GM12878 (cell line): ENCODE measurements around the gene SH2D7. TPM values are rescaled to one million over a fixed set of nuclear protein-coding genes. Genes with fewer than 3 reads are reported as not detected.

Experiments
- ATAC-seq: fragments of 200-7000 bp; cut with Tn5 transposase; 3 replicates; pipeline ENCODE4 v1.9.1; 2020; ENCODE audit warnings: mild to moderate bottlenecking, moderate library complexity
- BruUV-seq: library from RNA; stranded (reverse); fragments of 400-500 nt; replicated peaks from 2 replicates; lab custom pipeline; 2021; lab: Mats Ljungman, UMichigan
- CTCF ChIA-PET: fragments of 300-600 bp; sonication (Branson Sonifier 250); formaldehyde crosslinking; extraction: SDS; loops from one replicate; lab custom pipeline; 2021; ENCODE audit warnings: inconsistent platforms; lab: Yijun Ruan, JAX
- POLR2A ChIA-PET: fragments of 350-600 bp; formaldehyde crosslinking; extraction: SDS; loops from one replicate; lab custom pipeline; 2021; ENCODE audit warnings: inconsistent platforms; lab: Charles Lee
- RAD21 ChIA-PET: fragments of 300-600 bp; sonication (Branson Sonifier 250); formaldehyde crosslinking; loops from one replicate; lab custom pipeline; 2023; ENCODE audit warnings: antibody characterized with exemption; ENCODE audit not compliant: unreplicated experiment; lab: Charles Lee
- SMC1A ChIA-PET: fragments of 300-600 bp; sonication (Branson Sonifier 250); formaldehyde crosslinking; loops from one replicate; lab custom pipeline; 2023; ENCODE audit not compliant: unreplicated experiment, uncharacterized antibody; lab: Charles Lee
- DNase-seq: peaks from one replicate; pipeline ENCODE4 v3.0.0-alpha.2; 2011; ENCODE audit warnings: low read depth, low spot score
- FAIRE-seq: peaks from 3 replicates; lab custom pipeline; 2011; peaks lifted over from hg19 to GRCh38; lab: Jason Lieb, UNC
- H2AFZ ChIP-seq: 2 replicates; pipeline ENCODE4 v1.6.0; 2011; ENCODE audit warnings: low read depth, low read length, control low read depth; ENCODE audit not compliant: control insufficient read depth
- H3K27ac ChIP-seq: 2 replicates; pipeline ENCODE4 v1.5.1; 2011; ENCODE audit warnings: control low read depth; ENCODE audit not compliant: control insufficient read depth, insufficient read depth
- H3K27me3 ChIP-seq, 2 experiments: replicated peaks in 1 of 2; 2 replicates each; pipeline versions ENCODE4 v1.6.0 to v1.6.1; 2011; ENCODE audit warnings: low read length in 1 of 2; ENCODE audit not compliant: control insufficient read depth in 2 of 2, insufficient read depth in 2 of 2
- H3K36me3 ChIP-seq, 2 experiments: 2 replicates each; pipeline ENCODE4 v1.5.1; 2011; ENCODE audit warnings: low read length in 1 of 2; ENCODE audit not compliant: control insufficient read depth in 2 of 2, insufficient read depth in 2 of 2
- H3K4me1 ChIP-seq: 2 replicates; pipeline ENCODE4 v1.6.1; 2011; ENCODE audit warnings: mild to moderate bottlenecking, low read length, moderate library complexity, mixed read lengths; ENCODE audit not compliant: control insufficient read depth, insufficient read depth
- H3K4me2 ChIP-seq: 2 replicates; pipeline ENCODE4 v1.6.0; 2011; ENCODE audit warnings: control low read depth; ENCODE audit not compliant: control insufficient read depth, insufficient read depth
- H3K4me3 ChIP-seq: fragments of 200-600 bp; sonication (generic); 2 replicates; pipeline ENCODE4 v1.5.1; 2016
- H3K79me2 ChIP-seq: 2 replicates; pipeline ENCODE4 v1.6.0; 2011; ENCODE audit warnings: low read length; ENCODE audit not compliant: control insufficient read depth, insufficient read depth
- H3K9ac ChIP-seq: 2 replicates; pipeline ENCODE4 v1.8.0; 2011; ENCODE audit warnings: low read length, control low read depth, mixed read lengths; ENCODE audit not compliant: control insufficient read depth, insufficient read depth
- H3K9me3 ChIP-seq: replicated peaks from 3 replicates; pipeline ENCODE4 v1.5.1; 2011; ENCODE audit warnings: mild to moderate bottlenecking, low read length; ENCODE audit not compliant: control insufficient read depth, insufficient read depth
- H4K20me1 ChIP-seq: 2 replicates; pipeline ENCODE4 v1.6.0; 2011; ENCODE audit not compliant: control insufficient read depth, insufficient read depth
- CUX1 ChIP-seq: IDR thresholded peaks from 2 replicates; pipeline ENCODE4 v1.6.1; 2012; ENCODE audit warnings: improper control_type of control experiment, low read depth, low read length; ENCODE audit not compliant: insufficient replicate concordance
- MXI1 ChIP-seq: fragments of 150-350 bp; IDR thresholded peaks from 2 replicates; pipeline ENCODE4 v1.6.1; 2011; ENCODE audit warnings: low read depth, mild to moderate bottlenecking, inconsistent platforms, low read length, improper control_type of control experiment
- RAD51 ChIP-seq: fragments of 450-650 bp; IDR thresholded peaks from 2 replicates; pipeline ENCODE4 v1.6.1; 2016; ENCODE audit warnings: moderate library complexity, mild to moderate bottlenecking, inconsistent platforms
- SREBF2 ChIP-seq: IDR thresholded peaks from 2 replicates; pipeline ENCODE4 v1.6.1; 2012; ENCODE audit warnings: mild to moderate bottlenecking, low read length
- WGBS: methylation state at CpG from one replicate; pipeline ENCODE4 v1.1.6; 2016; ENCODE audit warnings: low lambda C conversion rate; ENCODE audit not compliant: insufficient replicate concordance, insufficient coverage; ENCODE audit errors: missing lambda C conversion rate; 5-methylcytosine and 5-hydroxymethylcytosine counted together
- in situ Hi-C: fragments of 300-500 bp; cut with MboI; formaldehyde crosslinking; loops from 9 replicates; pipeline ENCODE4 v1.14.3; 2018; ENCODE audit warnings: mixed read lengths
- intact Hi-C: fragments of 100-400 bp; cut with micrococcal nuclease; formaldehyde crosslinking; loops from one replicate; pipeline ENCODE4 v1.14.2; 2022; ENCODE audit not compliant: unreplicated experiment
- polyA plus RNA-seq, 11 experiments: library from polyadenylated mRNA; depleted of rRNA in 4 of 11; unstranded in 6 of 11; stranded (reverse) in 5 of 11; fragments of >200 nt; fragmentation: Nextera tagmentation in 4 of 11; fragmentation: Illumina TruSeq in 1 of 11; extraction: Ambion mirVana in 4 of 11; extraction: Trizol in 1 of 11; gene quantifications; 1 replicate in 1 of 11; 2 replicates in 10 of 11; pipeline versions ENCODE4 v1.2.1 to v1.2.3, GENCODE V29; 2011 to 2016; ENCODE audit warnings: inconsistent platforms in 2 of 11, missing spikeins in 2 of 11, low read depth in 1 of 11
- total RNA-seq, 4 experiments: library from RNA; depleted of rRNA in 3 of 4; stranded (reverse); fragments of >200 nt in 3 of 4; fragmentation: Illumina TruSeq in 1 of 4; extraction: Trizol in 1 of 4; gene quantifications; 2 replicates each; pipeline versions ENCODE4 v1.2.1 to v1.2.3, GENCODE V29; 2013 to 2021

SH2D7 gene
- total and polyA plus RNA-seq, 10 of the 15 experiments (the other 5 are each of a cell fraction or from before 2014, with no cell fraction given) = 0.04 to 0.06 TPM; not detected in 8

- ChIA-PET SMC1A (interaction anchor here (0.6 to 1.7 kb wide), 5 partner anchors 10 to 86 kb away, joined by 3 to 10 read pairs (median 3); no protein-coding TSS in a partner anchor), POLR2A (interaction anchor here (0.5 to 1.1 kb wide), 5 partner anchors 9 to 998 kb away, joined by 3 to 5 read pairs (median 3); partner anchors contain the start of gene IDH3A), CTCF (interaction anchor here (1.0 to 13.4 kb wide), 3 partner anchors 9 to 27 kb away, joined by 3 to 191 read pairs (median 4); no protein-coding TSS in a partner anchor), RAD21 (interaction anchor here (0.7 to 1.4 kb wide), 4 partner anchors 10 to 120 kb away, joined by 3 read pairs; no protein-coding TSS in a partner anchor)
- Histone ChIP-seq H2AFZ (no peak overlapping the region), H3K4me3 (no peak overlapping the region), H3K27ac (no peak overlapping the region), H3K79me2 (peaks cover 21% of the 10 kb centered on the region), H3K9me3 (no peaks in the 10 kb centered on the region), H3K4me1 (peaks cover 16% of the 10 kb centered on the region), H3K36me3 (no peaks in the 10 kb centered on the region), H3K4me2 (no peak overlapping the region), H3K9ac (no peak overlapping the region), H4K20me1 (no peaks in the 10 kb centered on the region), H3K27me3 (no peaks in the 10 kb centered on the region)
- DNase-seq (no peak), FAIRE-seq (no peak), ATAC-seq (no peak)
- in situ Hi-C loops (no loop called here), intact Hi-C loops (no loop called here)
- BruUV-seq = no TSS peak
- TF ChIP-seq SREBF2 = no peak
- TF ChIP-seq MXI1 = no peak
- TF ChIP-seq CUX1 = no peak
- no peak for TF ChIP-seq RAD51
- 88% methylated on average over 11 of the region's 11 CpGs for WGBS
Measured at GRCh38 chr15:78079298-78080087, 12.9 kb upstream of the SH2D7 start.
